GM21786 (cell line): ENCODE measurements around the gene ARHGAP9.
"Not testable (repeated sequence)": the region's sequence is repeated elsewhere in the genome, so short reads cannot be mapped to it uniquely, and the experiment has no call there.

Experiments used
- ATAC-seq: cut with Tn5 transposase; IDR thresholded peaks from one replicate; pipeline ENCODE4 v1.9.1; 2021; ENCODE audit not compliant: unreplicated experiment

Gene ARHGAP9

DNA sequence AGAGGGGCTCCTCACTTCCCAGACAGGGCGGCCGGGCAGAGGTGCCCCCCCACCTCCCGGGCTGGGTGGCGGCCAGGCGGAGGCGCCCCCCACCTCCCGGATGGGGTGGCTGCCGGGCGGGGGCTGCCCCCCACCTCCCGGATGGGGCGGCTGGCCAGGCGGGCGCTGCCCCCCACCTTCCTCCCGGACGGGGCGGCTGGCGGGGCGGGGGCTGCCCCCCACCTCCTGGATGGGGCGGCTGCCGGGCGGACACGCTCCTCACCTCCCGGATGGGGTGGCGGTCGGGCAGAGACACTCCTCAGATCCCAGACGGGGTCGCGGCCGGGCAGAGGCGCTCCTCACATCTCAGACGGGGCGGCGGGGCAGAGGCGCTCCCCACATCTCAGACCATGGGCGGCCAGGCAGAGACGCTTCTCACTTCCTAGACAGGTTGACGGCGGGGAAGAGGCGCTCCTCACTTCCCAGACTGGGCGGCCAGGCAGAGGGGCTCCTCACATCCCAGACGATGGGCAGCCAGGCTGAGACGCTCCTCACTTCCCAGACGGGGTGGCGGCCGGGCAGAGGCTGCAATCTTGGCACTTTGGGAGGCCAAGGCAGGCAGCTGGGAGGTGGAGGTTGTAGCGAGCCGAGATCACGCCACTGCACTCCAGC, 15.5 kb upstream of the ARHGAP9 start:
- ATAC-seq: not testable (repeated sequence)

DNA sequence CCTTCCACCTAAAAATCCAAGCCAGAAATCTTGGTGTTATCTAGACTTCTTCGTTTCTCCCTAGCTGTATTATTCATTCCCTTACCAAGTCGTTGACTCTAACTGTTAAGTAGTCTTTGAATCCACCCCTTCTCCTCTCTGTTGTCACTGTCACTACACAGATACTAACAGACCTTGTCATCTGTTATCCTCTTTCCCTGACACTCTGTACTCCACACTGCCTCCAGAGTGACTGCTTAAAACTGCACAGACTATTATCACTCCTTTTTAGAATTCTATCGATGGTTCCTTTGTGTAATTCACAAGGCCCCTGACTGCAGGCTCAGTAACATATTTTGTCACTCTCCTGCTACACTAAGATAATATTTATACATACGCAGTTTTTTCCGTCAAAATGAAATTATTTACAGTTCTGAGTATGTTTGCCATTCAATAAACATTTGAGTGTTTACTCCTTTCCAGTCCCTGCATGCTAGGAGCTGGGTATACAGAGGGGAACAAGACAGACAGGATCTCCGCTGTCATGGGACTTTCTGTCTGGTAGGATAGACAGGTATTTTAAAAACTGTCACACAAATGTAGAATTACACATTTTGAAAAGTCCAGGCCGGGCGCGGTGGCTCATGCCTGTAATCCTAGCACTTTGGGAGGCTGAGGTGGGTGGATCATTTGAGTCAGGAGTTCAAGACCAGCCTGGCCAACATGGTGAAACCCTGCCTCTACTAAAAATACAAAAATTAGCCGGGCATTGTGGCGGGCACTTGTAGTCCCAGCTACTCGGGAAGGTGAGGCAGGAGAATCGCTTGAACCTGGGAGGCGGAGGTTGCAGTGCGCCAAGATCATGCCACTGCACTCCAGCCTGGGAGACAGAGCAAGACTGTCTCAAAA, 12.0 kb upstream of the ARHGAP9 start:
- ATAC-seq: no peak

DNA sequence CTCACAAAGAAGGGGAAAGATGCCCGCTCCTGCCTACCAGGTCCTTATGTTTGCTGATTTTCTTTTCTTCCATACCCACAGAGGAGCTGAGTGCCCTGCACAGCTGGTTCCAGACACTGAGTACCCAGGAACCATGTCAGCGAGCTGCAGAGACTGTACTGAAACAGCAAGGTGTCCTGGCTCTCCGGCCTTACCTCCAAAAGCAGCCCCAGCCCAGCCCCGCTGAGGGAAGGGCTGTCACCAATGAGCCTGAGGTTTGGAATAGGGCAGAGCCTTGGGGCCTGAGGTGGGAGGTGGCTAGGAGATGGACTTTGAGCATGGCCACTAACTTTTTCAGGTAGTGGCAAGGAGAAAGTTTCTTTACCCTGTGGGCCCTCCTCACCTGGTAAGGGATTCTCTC, 10.5 kb upstream of the ARHGAP9 start:
- ATAC-seq: no peak

DNA sequence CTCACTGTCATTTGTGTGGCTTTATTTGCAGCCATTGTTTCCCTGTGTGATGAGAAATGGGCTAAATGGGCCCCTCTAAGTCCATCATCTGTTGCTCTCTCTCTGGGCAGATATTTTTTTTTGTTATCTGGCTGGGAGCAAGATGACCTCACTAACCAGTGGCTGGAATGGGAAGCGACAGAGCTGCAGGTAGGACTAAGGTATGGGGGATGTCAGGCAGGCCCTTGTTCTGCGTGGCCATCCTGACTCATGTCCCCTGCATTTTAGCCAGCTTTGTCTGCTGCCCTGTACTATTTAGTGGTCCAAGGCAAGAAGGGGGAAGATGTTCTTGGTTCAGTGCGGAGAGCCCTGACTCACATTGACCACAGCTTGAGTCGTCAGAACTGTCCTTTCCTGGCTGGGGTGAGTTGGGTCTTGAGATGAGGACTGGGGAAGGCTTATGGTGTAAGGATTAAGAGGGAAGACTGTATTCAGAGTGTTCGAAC, 9.5 kb upstream of the ARHGAP9 start:
- ATAC-seq: no peak

DNA sequence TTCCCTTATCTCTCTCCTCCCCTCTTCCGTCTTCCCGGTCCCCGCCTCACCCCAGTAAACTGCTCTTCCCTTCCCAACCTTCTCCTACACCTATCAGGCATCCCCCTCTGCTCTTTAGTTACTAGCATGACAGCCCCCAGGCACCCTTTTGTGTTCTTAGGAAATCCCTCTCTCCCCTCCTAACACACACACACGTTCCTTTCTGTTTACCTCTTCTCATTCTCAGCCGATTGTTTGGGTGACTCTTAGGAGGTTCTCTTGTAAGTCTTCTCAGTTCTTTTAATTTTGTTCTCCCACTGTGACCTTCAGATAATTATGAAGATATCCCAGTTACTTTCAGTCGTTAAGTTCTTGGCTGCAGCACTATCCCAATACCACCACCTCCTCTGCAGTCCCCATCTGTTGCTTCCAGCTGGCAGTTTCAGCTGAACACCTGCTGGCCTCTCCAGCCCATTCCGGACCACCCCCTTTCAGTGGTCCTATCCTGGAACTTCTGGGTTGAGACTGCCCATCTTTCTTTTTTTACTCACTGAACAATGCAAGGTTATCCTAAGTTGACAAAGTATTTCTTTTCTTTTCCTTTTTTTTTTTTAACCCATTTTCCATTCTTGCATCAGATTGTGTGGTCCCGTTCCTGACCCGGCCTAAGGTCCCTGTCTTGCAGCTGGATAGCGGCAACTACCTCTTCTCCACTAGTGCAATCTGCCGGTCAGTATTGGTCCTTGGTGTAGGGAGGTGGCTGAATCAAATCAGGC, 8.9 kb upstream of the ARHGAP9 start:
- no peak for ATAC-seq

DNA sequence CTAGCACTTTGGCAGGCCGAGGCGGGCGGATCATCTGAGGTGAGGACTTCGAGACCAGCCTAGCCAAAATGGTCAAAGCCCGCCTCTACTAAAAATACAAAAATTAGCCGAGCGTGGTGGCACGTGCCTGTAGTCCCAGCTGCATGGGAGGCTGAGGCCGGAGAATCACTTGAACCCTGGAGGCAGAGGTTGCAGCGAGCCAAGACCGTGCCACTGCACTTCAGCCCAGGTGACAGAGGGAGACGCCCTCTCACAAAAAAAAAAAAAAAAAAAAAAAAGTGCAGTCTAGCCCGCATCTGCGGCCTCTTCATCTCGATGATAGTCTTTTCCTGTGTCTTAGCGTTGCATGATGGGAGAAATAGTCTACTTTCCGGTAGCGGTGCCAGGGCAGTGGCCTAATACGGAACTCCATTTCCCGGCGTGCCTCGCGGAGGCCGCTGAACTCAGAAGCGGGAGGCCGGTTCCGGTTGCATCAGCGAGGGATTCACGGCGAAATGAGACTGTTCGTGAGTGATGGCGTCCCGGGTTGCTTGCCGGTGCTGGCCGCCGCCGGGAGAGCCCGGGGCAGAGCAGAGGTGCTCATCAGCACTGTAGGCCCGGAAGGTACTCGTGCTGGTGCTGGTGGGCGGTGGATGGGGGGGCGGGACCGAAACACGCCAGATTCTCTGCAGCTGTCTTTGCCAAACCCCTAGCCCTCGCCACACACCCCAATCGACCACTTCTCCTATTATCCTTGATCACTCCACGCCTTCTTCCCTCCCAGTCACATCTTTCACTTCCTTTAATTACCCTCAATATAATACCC, 8.1 kb upstream of the ARHGAP9 start, which contains the start of gene MARS1:
TSS of gene MARS1 (plus strand) at position 472 of the 805 bp plus-strand sequence. CDS start at position 495, 23 bp downstream.
- ATAC-seq: peak; percentile 98

DNA sequence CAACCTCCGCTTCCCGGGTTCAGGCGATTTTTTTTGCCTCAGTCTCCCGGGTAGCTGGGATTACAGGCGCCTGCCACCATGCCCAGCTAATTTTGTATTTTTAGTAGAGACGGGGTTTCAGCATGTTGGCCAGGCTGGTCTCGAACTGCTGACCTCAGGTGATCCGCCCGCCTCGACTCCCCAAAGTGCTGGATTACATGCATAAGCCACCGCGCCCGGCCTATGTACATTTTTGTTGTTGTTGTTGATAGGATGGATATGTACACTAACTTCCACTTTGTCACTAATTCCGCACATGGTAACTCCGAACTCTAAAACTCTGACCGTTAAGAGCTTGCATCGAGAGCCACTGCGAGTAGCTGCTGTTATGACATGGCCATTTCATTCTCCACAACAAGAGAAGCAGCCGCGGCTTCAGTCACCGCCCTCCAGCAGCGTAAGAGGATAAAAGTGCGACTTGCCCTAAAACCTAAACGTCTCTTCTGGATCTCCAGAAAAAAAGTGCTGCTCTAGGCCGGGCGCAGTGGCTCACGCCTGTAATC, 7.5 kb upstream of the ARHGAP9 start:
- no peak for ATAC-seq

DNA sequence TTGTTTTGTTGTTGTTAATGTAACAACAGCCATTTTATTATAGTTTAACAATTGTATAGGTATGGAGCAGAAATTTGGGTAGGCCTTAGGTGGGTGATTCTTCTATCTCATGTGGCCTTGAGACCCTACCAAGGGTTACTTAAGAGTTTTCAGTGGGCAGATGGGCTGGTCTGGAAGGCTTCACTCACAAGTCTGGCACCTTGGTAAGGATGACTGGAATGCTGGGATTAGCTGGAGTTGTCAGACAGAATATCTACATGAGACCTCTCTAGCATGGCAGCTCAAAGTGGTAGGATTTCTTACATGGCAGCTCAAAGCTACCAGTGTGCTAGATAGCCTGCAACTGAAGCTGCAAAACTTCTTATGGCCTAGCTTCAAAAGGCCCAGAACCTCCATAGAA, 6.0 kb upstream of the ARHGAP9 start:
- ATAC-seq: no peak

DNA sequence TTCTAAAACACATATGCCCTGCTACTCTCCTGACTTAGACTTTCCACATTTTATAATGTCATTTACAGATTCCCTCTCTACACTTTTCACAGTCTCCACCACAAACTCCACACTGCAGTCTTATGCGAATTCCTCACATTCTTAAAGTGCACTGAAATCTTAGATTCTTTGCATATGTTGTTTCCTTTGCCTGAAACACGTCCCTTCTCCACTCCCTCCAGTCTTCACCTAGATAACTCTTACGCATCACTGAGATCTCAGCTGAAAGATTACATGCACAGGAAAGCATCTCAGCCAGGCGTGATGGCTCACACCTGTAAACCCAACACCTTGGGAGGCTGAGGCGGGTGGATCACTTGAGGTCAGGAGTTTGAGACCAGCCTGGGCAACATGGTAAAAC, 3.8 kb upstream of the ARHGAP9 start:
- no peak for ATAC-seq

DNA sequence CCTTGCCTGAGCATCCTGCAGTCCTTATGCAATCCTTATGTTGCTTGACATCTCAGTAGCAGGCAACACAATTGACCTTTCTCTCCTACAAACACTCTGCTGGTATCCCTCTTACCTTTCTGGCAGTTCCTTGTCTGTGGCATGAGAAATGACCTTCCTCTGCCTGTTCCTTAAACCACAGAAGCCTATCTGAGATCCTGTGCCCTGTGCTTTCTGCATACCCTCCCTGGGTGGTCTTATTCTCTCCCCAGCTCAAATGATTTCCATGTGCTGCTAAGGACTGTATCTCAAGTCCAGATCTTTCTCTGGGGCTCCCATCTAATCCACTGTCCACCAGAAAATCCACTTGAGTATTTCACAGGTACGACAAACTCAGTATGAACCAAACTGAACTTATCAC, 2.0 kb upstream of the ARHGAP9 start:
- ATAC-seq: no peak

DNA sequence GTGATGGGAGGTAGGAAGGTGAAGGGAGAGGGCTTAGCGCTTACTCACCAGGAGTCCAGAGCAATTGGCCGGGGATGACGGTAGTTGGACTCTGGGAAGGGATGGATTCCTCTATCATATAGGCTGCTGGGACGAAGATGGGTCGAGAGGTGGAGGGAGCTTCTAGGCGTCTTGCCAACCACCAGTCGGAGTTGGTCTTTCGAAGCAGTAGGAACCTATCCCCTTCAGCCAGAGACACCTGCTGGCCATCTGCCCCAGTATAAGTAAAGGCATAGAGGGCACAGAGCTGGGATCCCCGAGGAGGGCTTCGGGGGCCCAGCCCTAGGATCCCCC, 657 bp downstream of the ARHGAP9 start:
- ATAC-seq: no peak

DNA sequence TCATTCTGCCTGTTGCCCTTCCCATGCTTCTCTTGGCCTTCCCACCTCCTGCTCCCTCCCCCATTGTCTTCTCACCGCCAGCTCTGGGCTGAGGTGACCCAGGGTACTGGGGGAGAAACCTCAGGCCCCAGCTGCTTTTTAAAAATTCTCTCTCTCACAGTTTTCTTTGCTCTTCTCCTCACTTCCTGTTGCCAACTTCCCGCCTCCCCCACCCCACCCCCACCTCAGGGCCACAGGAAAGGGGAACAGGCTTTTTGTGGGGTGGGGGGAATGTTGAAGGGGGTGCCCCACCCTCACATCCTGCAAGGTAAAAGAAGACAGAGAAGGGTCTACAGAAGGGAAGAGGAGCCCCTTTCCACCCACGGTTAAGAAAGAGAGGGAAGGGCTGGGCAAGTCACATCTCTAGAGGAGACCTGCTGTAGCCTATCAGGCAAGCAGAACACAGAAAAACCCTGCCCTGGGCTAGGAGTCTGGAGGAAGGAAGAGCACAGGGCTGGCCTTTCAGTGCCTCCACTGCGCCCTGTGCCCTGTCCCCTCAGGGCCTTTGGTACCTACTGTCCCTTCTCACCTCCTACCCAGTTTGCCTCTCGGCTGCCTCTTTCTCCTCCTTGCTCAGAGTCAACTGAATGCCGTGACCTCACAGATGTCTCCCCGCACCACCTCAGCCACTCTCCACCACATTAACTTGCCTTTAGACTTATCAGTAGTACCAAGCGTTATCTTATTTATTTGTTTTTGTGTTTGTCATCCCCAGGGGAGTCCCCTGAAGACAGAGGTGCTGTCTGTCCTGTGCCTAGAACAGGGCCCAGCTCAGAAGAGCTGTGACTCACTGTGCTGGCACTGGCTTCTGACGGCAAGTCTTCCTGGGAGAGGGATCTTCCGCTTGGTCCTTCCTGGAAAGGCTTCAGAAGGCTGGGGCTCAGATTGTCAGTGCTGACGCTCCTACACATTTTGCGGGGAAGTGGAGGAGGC, 1.7 kb downstream of the ARHGAP9 start:
- ATAC-seq: peak; percentile 41

DNA sequence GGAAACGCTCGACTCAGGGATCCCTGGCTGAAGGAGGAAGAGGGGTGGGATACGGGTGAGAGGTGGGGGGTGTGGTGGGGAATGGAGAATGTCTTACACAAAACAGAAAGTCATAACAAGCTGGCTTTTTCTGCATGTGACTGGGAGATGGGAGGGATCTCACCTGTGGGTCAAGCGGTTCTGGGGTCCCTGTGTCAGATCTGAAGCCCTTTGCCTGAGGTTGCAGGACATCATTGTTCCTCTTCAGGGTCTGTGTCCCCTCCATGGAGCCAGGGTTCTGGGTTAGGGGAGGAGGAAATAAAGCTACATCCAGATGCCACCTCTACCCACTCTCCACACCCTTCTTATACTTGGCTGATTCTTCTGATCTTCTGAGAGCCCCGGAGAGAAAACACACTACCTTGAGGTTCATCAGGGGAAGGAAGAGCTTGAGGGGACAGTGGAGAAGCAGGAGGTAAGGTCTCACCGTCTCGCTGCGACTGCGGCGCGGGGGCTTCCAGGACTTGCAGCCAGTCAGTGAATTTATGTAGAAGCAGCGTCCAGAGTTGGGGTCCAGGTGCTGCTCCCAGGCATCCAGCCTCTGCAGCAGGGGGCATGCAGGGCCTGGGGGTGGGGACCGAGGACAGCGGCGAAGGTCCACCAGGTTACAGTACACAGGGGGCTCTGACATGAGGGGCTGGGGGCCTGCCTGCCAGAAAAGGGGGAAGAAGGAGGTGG, 2.5 kb downstream of the ARHGAP9 start:
- no peak for ATAC-seq

DNA sequence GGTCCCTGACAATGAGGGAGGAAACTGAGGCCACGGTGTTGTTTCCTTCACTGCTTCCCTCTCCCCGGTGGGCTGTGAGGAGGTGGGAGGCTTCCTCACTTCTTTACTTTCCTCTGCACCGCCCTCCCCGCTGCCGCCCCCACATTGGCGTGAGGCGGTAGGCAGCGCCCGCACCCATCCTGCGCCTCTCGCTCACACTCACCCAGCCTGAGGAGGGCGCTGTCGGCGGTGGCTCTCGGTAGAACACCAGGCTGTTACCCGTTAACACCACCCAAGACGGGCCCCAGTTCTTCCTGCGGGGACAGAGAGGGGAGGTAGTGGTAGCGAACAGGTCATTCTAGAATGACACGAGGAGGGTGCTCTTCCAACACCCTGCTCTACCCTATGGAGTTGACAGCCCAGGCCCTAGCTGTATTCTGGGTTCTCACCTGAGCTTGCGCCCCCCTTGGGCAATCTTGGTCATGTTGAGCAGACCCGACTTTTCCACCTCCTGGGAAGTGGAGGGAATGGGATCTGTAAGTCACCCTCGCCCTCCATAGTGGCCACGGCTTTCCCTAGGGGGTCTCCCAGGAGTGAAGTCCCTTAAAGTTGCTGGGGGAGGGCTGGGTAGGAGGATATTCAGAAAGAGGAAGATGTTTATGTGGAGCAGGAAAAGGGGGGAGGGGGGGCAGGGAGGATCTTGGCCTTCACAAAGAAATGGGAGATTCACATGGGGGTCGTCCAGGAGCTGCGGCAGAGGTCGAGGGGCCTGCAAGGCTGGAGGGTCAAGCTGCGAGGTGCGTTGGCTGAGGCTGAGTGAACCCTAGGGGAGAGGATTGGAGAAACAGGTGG, 3.3 kb downstream of the ARHGAP9 start:
- peak; percentile 54 for ATAC-seq

DNA sequence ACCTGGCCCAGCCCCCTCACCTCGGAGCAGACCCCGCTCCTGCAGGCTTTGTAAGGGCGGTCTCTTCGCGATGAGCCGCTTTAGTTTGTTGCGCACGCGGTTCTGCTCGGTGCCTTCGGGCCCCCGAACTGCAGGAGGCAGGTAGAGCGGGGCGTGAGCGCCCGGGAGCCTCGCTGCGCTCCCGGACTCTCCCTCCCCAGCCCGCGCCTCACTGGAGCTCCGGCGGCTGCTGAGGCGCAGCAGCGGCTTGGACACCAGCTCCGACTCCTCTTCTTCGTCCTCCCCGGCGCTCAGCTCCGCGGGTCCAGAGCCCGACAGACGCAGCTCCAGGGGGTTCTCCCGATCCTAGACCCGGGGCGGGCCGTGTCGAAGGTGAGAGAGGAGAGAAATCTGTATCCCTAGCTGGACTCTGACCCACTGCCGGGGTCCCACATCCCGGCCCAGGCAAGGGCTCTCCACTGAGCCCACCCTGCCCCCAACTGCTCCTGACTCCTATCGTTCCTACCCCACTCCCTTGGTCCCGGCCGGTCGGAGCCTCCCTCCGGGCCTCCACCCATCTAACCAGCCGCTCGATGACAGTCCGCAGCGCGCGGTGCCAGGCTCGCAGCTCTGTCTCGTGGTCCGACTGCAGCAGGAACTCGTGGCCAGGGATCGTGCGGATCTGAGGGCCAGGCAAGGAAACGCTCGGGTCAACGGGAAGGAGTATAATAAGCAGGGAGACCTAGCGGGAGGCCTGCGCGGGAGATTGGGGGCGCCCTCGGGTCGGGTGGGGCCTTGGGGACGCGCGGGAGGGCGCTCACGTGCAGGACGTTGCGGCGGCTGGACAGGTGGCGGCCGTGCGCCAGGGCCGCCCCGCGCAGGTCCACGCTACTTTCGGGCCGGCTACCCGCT, 4.2 kb downstream of the ARHGAP9 start:
- peak; percentile 3 for ATAC-seq

DNA sequence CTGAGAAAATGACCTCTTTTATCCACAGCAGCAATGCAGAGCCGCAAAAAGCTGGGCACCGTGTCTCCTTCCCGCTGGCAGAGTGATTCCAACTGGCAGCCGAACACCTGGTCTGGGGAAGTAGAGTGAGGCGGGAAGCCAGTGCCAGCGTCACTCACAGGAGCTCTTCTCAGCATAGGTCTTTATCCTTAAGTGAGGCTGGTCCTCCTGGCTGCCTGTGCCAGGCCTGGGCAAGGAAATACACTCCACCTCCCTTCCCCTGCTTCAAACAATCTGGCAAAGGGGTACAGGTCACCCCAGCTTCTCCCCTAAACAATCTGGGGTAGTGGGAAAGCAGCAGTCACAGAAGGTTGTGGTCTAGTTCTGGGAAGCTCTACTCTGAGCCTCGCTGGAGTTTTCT, 4.8 kb downstream of the ARHGAP9 start:
- ATAC-seq: no peak

DNA sequence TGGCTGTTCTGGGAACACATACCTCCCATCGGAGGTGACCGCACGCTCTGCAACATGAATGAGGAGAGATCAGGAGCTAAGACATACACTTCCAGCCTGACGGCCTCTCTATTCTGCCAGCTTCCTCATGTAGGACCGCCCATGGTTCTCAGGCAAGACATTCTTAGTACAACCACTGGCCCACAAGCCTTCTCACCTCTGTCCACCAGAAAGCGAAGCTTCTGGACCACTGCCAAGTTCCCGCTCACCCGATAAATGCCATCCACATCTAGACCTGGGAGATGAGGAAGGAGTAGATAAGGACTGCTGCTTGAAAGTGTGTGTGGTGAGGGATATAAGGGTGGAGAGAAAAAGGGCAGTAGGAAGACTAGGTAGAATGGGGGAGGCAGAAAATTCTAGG, 5.2 kb downstream of the ARHGAP9 start:
- no peak for ATAC-seq
